Loucy (cell line): ENCODE results near the gene NPIPB12.
"Not testable (repeated sequence)": the region's sequence is repeated elsewhere in the genome, so short reads cannot be mapped to it uniquely, and the experiment has no call there.

Source experiments
- CTCF ChIP-seq: fragments of 200-600 bp; sonication (generic); conservative IDR thresholded peaks from 2 replicates; pipeline ENCODE4 v1.5.1; 2014; ENCODE audit warnings: mild to moderate bottlenecking, antibody characterized with exemption, low read length
- EZH2phosphoT487 ChIP-seq: fragments of 200-600 bp; IDR thresholded peaks from 2 replicates; pipeline ENCODE4 v1.6.1; 2018; ENCODE audit warnings: antibody characterized with exemption, mild to moderate bottlenecking, moderate library complexity, borderline replicate concordance

GRCh38 chr16:29454269-29454668, 51.9 kb downstream of the NPIPB12 start, which contains the start of the genes BOLA2 and SLX1B:
- not testable (repeated sequence) for TF ChIP-seq CTCF, EZH2phosphoT487
